Osteoblast (primary cell): ENCODE measurements around the gene FBXO28. TPM values are rescaled to one million over a fixed set of nuclear protein-coding genes. Genes with fewer than 3 reads are reported as not detected.

Experiments used
- DNase-seq: peaks from one replicate; pipeline ENCODE4 v3.0.0; 2011; ENCODE audit warnings: low spot score, mixed read lengths; ENCODE audit not compliant: insufficient read length; ENCODE audit errors: missing footprints
- H2AFZ ChIP-seq: 2 replicates; pipeline ENCODE4 v1.6.0; 2011; ENCODE audit warnings: mild to moderate bottlenecking, low read length
- H3K27ac ChIP-seq: 2 replicates; pipeline ENCODE4 v1.5.1; 2011; ENCODE audit warnings: mild to moderate bottlenecking, low read depth, low read length, moderate library complexity
- H3K27me3 ChIP-seq: 2 replicates; pipeline ENCODE4 v1.6.0; 2012; ENCODE audit warnings: mild to moderate bottlenecking, control low read depth, inconsistent platforms, low read length, moderate library complexity; ENCODE audit not compliant: insufficient read depth
- H3K36me3 ChIP-seq: 2 replicates; pipeline ENCODE4 v1.5.1; 2011; ENCODE audit warnings: mild to moderate bottlenecking, low read length, control low read depth, moderate library complexity; ENCODE audit not compliant: insufficient read depth
- H3K4me1 ChIP-seq: 2 replicates; pipeline ENCODE4 v1.5.1; 2011; ENCODE audit warnings: mild to moderate bottlenecking, low read length, control low read depth, moderate library complexity; ENCODE audit not compliant: insufficient read depth
- H3K4me2 ChIP-seq: 2 replicates; pipeline ENCODE4 v1.6.0; 2011; ENCODE audit warnings: mild to moderate bottlenecking, low read length; ENCODE audit not compliant: insufficient read depth
- H3K4me3 ChIP-seq: fragments of 200-600 bp; sonication (generic); 3 replicates; pipeline ENCODE4 v1.5.1; 2012; ENCODE audit warnings: mild to moderate bottlenecking, low read length, inconsistent platforms; ENCODE audit not compliant: insufficient read depth
- H3K79me2 ChIP-seq: 2 replicates; pipeline ENCODE4 v1.6.0; 2012; ENCODE audit warnings: mild to moderate bottlenecking, low read length, control low read depth, inconsistent platforms; ENCODE audit not compliant: insufficient read depth
- H3K9me3 ChIP-seq: 2 replicates; pipeline ENCODE4 v1.5.1; 2011; ENCODE audit warnings: low read depth, low read length, control low read depth
- H4K20me1 ChIP-seq: 2 replicates; pipeline ENCODE4 v1.6.0; 2012; ENCODE audit warnings: mild to moderate bottlenecking, low read length, control low read depth; ENCODE audit not compliant: insufficient read depth
- total RNA-seq: library from RNA; depleted of rRNA; stranded (reverse); fragments of >200 nt; gene quantifications from 2 replicates; pipeline ENCODE4 v1.2.3, GENCODE V29; 2012
- TF ChIP-seq, protein P1 (sequence below): IDR thresholded peaks from 2 replicates; pipeline ENCODE4 v1.5.1; 2011; ENCODE audit warnings: mild to moderate bottlenecking, low read depth, low read length, moderate library complexity; ENCODE audit errors: extremely low read depth

The FBXO28 gene
- total RNA-seq, 1 donor: 35.5 TPM

DNA sequence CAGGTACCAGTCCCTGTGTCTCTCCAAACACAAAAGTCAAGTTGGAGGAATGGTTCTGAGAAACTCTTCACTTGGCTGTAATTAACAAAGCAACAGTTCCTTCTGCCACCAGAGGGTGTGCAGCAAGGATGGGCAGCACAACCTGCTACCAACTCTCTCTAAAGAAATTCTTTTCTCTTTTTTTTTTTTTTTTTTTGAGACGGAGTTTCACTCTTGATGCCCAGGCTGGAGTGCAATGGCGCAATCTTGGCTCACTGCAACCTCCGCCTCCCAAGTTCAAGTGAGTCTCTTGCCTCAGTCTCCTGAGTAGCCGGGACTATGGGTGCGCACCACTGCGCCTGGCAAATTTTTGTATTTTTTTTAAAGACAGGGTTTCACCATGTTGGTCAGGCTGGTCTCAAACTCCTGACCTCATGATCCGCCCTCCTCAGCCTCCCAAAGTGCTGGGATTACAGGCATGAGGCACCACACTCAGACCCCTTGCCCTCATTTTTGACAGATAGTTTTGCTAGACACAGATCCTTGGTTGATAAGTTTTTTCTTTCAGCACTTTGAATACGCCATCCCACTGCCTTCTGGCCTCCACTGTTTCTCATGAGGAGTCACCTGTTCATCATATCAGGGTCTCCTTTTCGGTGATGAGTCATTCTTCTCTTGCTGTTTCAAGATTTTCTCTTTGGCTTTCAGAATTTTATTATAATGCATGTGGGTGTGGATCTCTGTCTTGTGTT, 57.0 kb downstream of the FBXO28 start:
- TF ChIP-seq, protein P1, sequence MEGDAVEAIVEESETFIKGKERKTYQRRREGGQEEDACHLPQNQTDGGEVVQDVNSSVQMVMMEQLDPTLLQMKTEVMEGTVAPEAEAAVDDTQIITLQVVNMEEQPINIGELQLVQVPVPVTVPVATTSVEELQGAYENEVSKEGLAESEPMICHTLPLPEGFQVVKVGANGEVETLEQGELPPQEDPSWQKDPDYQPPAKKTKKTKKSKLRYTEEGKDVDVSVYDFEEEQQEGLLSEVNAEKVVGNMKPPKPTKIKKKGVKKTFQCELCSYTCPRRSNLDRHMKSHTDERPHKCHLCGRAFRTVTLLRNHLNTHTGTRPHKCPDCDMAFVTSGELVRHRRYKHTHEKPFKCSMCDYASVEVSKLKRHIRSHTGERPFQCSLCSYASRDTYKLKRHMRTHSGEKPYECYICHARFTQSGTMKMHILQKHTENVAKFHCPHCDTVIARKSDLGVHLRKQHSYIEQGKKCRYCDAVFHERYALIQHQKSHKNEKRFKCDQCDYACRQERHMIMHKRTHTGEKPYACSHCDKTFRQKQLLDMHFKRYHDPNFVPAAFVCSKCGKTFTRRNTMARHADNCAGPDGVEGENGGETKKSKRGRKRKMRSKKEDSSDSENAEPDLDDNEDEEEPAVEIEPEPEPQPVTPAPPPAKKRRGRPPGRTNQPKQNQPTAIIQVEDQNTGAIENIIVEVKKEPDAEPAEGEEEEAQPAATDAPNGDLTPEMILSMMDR: peak; percentile 49
- H4K20me1 ChIP-seq: no peaks in the 10 kb centered on the region
- no peak overlapping the region for H2AFZ ChIP-seq
- no peak overlapping the region for H3K27ac ChIP-seq
- no peaks in the 10 kb centered on the region for H3K36me3 ChIP-seq
- no peaks in the 10 kb centered on the region for H3K79me2 ChIP-seq
- no peak overlapping the region for H3K4me2 ChIP-seq
- H3K27me3 ChIP-seq: peaks cover 4% of the 10 kb centered on the region
- peaks cover 7% of the 10 kb centered on the region for H3K4me1 ChIP-seq
- no peaks in the 10 kb centered on the region for H3K9me3 ChIP-seq
- no peak for DNase-seq
- no peak overlapping the region for H3K4me3 ChIP-seq

- TF ChIP-seq, protein P1: no peak
- Histone ChIP-seq H3K79me2 (no peaks in the 10 kb centered on the region), H3K4me2 (no peak overlapping the region), H3K9me3 (no peaks in the 10 kb centered on the region), H3K27ac (no peak overlapping the region), H3K27me3 (peaks cover 4% of the 10 kb centered on the region), H3K36me3 (no peaks in the 10 kb centered on the region), H4K20me1 (no peaks in the 10 kb centered on the region), H3K4me3 (no peak overlapping the region), H3K4me1 (peaks cover 7% of the 10 kb centered on the region), H2AFZ (no peak overlapping the region)
- no peak for DNase-seq
These were observed 58.3 kb downstream of the FBXO28 start for GRCh38 chr1:224172229-224172628.

- Histone ChIP-seq H3K27ac (no peak overlapping the region), H3K36me3 (no peaks in the 10 kb centered on the region), H3K9me3 (no peaks in the 10 kb centered on the region), H3K79me2 (no peaks in the 10 kb centered on the region), H3K4me1 (peaks cover 7% of the 10 kb centered on the region), H3K4me3 (no peak overlapping the region), H2AFZ (no peak overlapping the region), H4K20me1 (no peaks in the 10 kb centered on the region), H3K4me2 (no peak overlapping the region), H3K27me3 (peaks cover 4% of the 10 kb centered on the region)
- TF ChIP-seq, protein P1: no peak
- no peak for DNase-seq
These were observed 59.6 kb downstream of the FBXO28 start for GRCh38 chr1:224173523-224173922.

DNA sequence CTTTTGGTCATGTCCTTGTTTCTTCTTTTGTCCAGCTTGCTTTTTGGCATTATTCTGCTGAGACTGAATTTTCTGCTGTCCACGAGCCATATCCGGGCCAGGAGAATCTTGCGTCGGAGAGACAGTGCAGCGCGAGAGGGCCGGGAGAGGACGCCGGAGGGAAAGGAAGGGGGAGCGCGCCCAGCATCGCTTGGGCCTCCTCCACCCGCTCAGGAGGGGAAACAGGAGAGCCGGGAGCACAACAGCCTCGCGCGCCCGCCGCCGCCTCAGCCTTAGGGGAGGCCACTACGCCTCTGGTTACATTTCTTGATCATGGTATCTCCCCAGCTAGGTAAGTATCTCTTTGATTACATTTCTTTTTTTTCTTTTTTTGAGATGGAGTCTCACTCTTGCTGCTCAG, 61.7 kb downstream of the FBXO28 start:
- Histone ChIP-seq H3K79me2 (no peaks in the 10 kb centered on the region), H3K27ac (no peak overlapping the region), H4K20me1 (no peaks in the 10 kb centered on the region), H3K27me3 (peaks cover 4% of the 10 kb centered on the region), H3K4me3 (peak overlapping the region; percentile 48), H3K36me3 (no peaks in the 10 kb centered on the region), H3K4me1 (no peaks in the 10 kb centered on the region), H3K9me3 (no peaks in the 10 kb centered on the region), H2AFZ (peak overlapping the region; percentile 81), H3K4me2 (peak overlapping the region; percentile 65)
- no peak for DNase-seq
- TF ChIP-seq, protein P1: no peak
